ENCODE data around the gene RMRP. TPM values are rescaled to one million over a fixed set of nuclear protein-coding genes. Genes with fewer than 3 reads are reported as not detected.

The RMRP gene
- total and polyA plus RNA-seq, 2 experiments from 2014 or later: 20,944 TPM; not detected in 1

DNA sequence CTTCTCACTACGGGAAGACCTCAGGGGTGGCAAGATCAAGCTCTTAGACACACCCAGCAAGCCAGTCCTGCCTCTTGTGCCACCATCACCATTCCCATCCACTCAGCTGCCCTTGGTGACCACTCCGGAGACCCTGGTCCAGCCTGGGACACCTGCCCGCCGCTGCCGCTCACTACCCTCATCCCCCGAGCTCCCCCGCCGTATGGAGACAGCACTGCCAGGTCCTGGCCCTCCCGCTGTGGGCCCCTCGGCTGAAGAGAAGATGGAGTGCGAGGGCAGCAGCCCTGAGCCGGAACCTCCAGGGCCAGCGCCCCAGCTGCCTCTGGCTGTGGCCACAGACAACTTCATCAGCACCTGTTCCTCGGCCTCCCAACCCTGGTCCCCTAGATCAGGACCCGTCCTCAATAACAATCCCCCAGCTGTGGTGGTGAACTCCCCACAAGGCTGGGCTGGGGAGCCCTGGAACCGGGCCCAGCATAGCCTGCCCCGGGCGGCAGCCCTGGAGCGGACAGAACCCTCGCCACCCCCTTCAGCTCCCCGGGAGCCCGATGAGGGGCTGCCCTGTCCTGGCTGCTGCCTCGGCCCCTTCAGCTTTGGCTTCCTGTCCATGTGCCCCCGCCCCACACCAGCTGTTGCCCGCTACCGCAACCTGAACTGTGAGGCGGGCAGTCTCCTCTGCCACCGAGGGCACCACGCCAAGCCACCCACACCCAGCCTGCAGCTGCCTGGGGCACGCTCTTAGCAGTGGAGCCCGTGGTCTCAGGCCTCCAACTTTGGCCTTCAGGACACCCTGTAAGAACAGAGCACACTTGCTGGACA, 48.6 kb downstream of the RMRP start:
- DNase-seq: no peak
- Histone ChIP-seq H3K9me3 (ENCODE audit: low read depth) (no peaks in the 10 kb centered on the region), H3K4me1 (ENCODE audit: insufficient read depth) (peaks cover 7% of the 10 kb centered on the region; the same call in 1 of the 2 replicates), H2AFZ (no peak overlapping the region), H4K20me1 (ENCODE audit: insufficient read depth) (no peaks in the 10 kb centered on the region), H3K36me3 (ENCODE audit: low read depth) (peaks cover 7% of the 10 kb centered on the region; the same call in 1 of the 2 replicates), H3K4me3 (no peak overlapping the region), H3K4me2 (ENCODE audit: unreplicated experiment) (no peak overlapping the region), H3F3A (ENCODE audit: insufficient read depth) (no peaks in the 10 kb centered on the region), H3K9me2 (ENCODE audit: insufficient read depth) (no peaks in the 10 kb centered on the region), H3K9ac (no peak overlapping the region), H3K79me2 (ENCODE audit: insufficient read depth) (peaks cover 25% of the 10 kb centered on the region), H3K27ac (no peak overlapping the region), H3K27me3 (replicated peaks; ENCODE audit: insufficient read depth) (no peaks in the 10 kb centered on the region)
- TF ChIP-seq EZH2 (IDR thresholded peaks at IDR 0.05; ENCODE audit: insufficient read depth, poor library complexity, severe bottlenecking) (no peak), EZH2phosphoT487 (IDR thresholded peaks at IDR 0.05; ENCODE audit: insufficient read depth, low read depth) (no peak)
- in situ Hi-C loops (cut with MboI): loop anchor here (25.0 kb wide), 1 partner anchor 103 kb away; no protein-coding TSS in a partner anchor
- WGBS, 2 experiments (ENCODE audit: low coverage in 1 of 2, low lambda C conversion rate in 2 of 2, missing lambda C conversion rate in 2 of 2): 81 to 82% methylated on average over 29 of the region's 31 CpGs

DNA sequence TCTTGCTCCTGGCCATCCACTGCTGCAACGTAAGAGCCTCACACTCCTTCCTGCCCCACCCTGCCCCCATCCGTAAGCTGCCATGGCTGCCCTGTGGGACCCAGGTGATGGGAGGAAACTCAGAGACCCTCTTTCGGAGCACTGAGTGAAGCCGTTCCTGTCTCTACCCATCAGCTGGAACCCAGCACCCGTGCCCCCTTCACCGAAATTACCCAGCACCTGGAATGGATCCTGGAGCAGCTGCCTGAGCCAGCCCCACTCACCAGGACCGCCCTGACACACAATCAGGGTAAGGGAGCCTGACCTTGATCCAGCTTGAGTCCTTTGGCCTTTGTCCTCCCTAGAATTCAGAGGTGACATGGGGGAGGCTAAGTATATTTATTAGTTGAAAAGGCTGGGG, 49.6 kb downstream of the RMRP start:
- TF ChIP-seq EZH2 (IDR thresholded peaks at IDR 0.05; ENCODE audit: insufficient read depth, poor library complexity, severe bottlenecking): no peak
- TF ChIP-seq EZH2phosphoT487 (IDR thresholded peaks at IDR 0.05; ENCODE audit: insufficient read depth, low read depth): no peak
- WGBS, 2 experiments (ENCODE audit: low coverage in 1 of 2, low lambda C conversion rate in 2 of 2, missing lambda C conversion rate in 2 of 2): 91 to 92% methylated on average over 7 of the region's 7 CpGs
- Histone ChIP-seq H3K27me3 (replicated peaks; ENCODE audit: insufficient read depth) (no peaks in the 10 kb centered on the region), H3K4me1 (ENCODE audit: insufficient read depth) (peaks cover 8% of the 10 kb centered on the region), H3K9ac (no peak overlapping the region), H4K20me1 (ENCODE audit: insufficient read depth) (no peaks in the 10 kb centered on the region), H3K4me3 (no peak overlapping the region), H3K9me2 (ENCODE audit: insufficient read depth) (no peaks in the 10 kb centered on the region), H3K27ac (no peak overlapping the region), H3K9me3 (ENCODE audit: low read depth) (no peaks in the 10 kb centered on the region), H3K36me3 (ENCODE audit: low read depth) (peaks cover 7% of the 10 kb centered on the region; the same call in 1 of the 2 replicates), H3F3A (ENCODE audit: insufficient read depth) (peaks cover 6% of the 10 kb centered on the region), H3K79me2 (ENCODE audit: insufficient read depth) (peaks cover 25% of the 10 kb centered on the region), H2AFZ (no peak overlapping the region), H3K4me2 (ENCODE audit: unreplicated experiment) (no peak overlapping the region)
- no peak for DNase-seq
- in situ Hi-C loops (cut with MboI): loop anchor here (25.0 kb wide), 1 partner anchor 104 kb away; no protein-coding TSS in a partner anchor

Small RNAs within 50 kb of the gene (microRNA-seq; reads per million reads assigned to microRNA genes)
- 2.0 reads per million for gene MIR4667 (ENCODE audit: borderline number of aligned reads)

Small RNAs within 50 kb of the gene (small RNA-seq; reads per million reads assigned to genes)
- not detected for gene MIR4667 (ENCODE audit: low read depth, low replicate concordance)
- not detected for gene RMRP (ENCODE audit: low read depth, low replicate concordance)
- gene RN7SL22P (ENCODE audit: low read depth, low replicate concordance): not detected

Other genes starting within 250 kb of the RMRP start
- gene RUSC2, start 167.9 kb downstream of the RMRP start, total RNA-seq (2014; rRNA removed; shearing (Covaris generic)): 74.0 and 78.4 TPM in 2 replicates
- gene RUSC2, start 167.9 kb downstream of the RMRP start, polyA plus RNA-seq (2016; fragmentation: Nextera tagmentation; extraction: Ambion mirVana): 31.7 and 34.0 TPM in 2 replicates
- gene TESK1, start 52.8 kb downstream of the RMRP start, total RNA-seq (2014; rRNA removed; shearing (Covaris generic)): 21.6 and 33.0 TPM in 2 replicates
- gene TESK1, start 52.8 kb downstream of the RMRP start, polyA plus RNA-seq (2016; fragmentation: Nextera tagmentation; extraction: Ambion mirVana): 14.1 and 14.9 TPM in 2 replicates
- 3.9 TPM in 1 of 2 replicates, not detected in the other for gene CD72, start 39.6 kb downstream of the RMRP start, total RNA-seq (2014; rRNA removed; shearing (Covaris generic))
- gene CD72, start 39.6 kb downstream of the RMRP start, polyA plus RNA-seq (2016; fragmentation: Nextera tagmentation; extraction: Ambion mirVana): 1.6 and 1.9 TPM in 2 replicates
- gene SIT1, start 7.1 kb downstream of the RMRP start, total RNA-seq (2014; rRNA removed; shearing (Covaris generic)): not detected in 2 replicates
- 0.58 TPM in 1 of 2 replicates, not detected in the other for gene SIT1, start 7.1 kb downstream of the RMRP start, polyA plus RNA-seq (2016; fragmentation: Nextera tagmentation; extraction: Ambion mirVana)
- gene CCDC107, start 273 bp upstream of the RMRP start, total RNA-seq (2014; rRNA removed; shearing (Covaris generic)): 20.5 and 28.6 TPM in 2 replicates
- 52.8 and 55.7 TPM in 2 replicates for gene CCDC107, start 273 bp upstream of the RMRP start, polyA plus RNA-seq (2016; fragmentation: Nextera tagmentation; extraction: Ambion mirVana)
- gene ARHGEF39, start 7.2 kb upstream of the RMRP start, total RNA-seq (2014; rRNA removed; shearing (Covaris generic)): 0.13 and 2.1 TPM in 2 replicates
- gene ARHGEF39, start 7.2 kb upstream of the RMRP start, polyA plus RNA-seq (2016; fragmentation: Nextera tagmentation; extraction: Ambion mirVana): 1.6 and 1.8 TPM in 2 replicates
- gene CA9, start 15.9 kb upstream of the RMRP start, total RNA-seq (2014; rRNA removed; shearing (Covaris generic)): 3.4 and 4.3 TPM in 2 replicates
- 2.3 and 2.7 TPM in 2 replicates for gene CA9, start 15.9 kb upstream of the RMRP start, polyA plus RNA-seq (2016; fragmentation: Nextera tagmentation; extraction: Ambion mirVana)
- 1,596 and 1,625 TPM in 2 replicates for gene TPM2, start 31.9 kb upstream of the RMRP start, total RNA-seq (2014; rRNA removed; shearing (Covaris generic))
- gene TPM2, start 31.9 kb upstream of the RMRP start, polyA plus RNA-seq (2016; fragmentation: Nextera tagmentation; extraction: Ambion mirVana): 3,527 and 3,584 TPM in 2 replicates
- 527 and 566 TPM in 2 replicates for gene TLN1, start 74.2 kb upstream of the RMRP start, total RNA-seq (2014; rRNA removed; shearing (Covaris generic))
- gene TLN1, start 74.2 kb upstream of the RMRP start, polyA plus RNA-seq (2016; fragmentation: Nextera tagmentation; extraction: Ambion mirVana): 198 and 202 TPM in 2 replicates
- 101 and 111 TPM in 2 replicates for gene CREB3, start 74.6 kb upstream of the RMRP start, total RNA-seq (2014; rRNA removed; shearing (Covaris generic))
- 113 and 114 TPM in 2 replicates for gene CREB3, start 74.6 kb upstream of the RMRP start, polyA plus RNA-seq (2016; fragmentation: Nextera tagmentation; extraction: Ambion mirVana)
- 20.3 and 30.0 TPM in 2 replicates for gene GBA2, start 91.2 kb upstream of the RMRP start, total RNA-seq (2014; rRNA removed; shearing (Covaris generic))
- gene GBA2, start 91.2 kb upstream of the RMRP start, polyA plus RNA-seq (2016; fragmentation: Nextera tagmentation; extraction: Ambion mirVana): 24.0 and 27.6 TPM in 2 replicates
- 19.1 and 20.0 TPM in 2 replicates for gene RGP1, start 91.3 kb upstream of the RMRP start, total RNA-seq (2014; rRNA removed; shearing (Covaris generic))
- gene RGP1, start 91.3 kb upstream of the RMRP start, polyA plus RNA-seq (2016; fragmentation: Nextera tagmentation; extraction: Ambion mirVana): 4.7 and 4.8 TPM in 2 replicates
- gene MSMP, start 96.3 kb upstream of the RMRP start, total RNA-seq (2014; rRNA removed; shearing (Covaris generic)): not detected in 2 replicates
- gene MSMP, start 96.3 kb upstream of the RMRP start, polyA plus RNA-seq (2016; fragmentation: Nextera tagmentation; extraction: Ambion mirVana): not detected in 2 replicates
- gene NPR2, start 133.6 kb upstream of the RMRP start, total RNA-seq (2014; rRNA removed; shearing (Covaris generic)): 26.7 and 26.9 TPM in 2 replicates
- gene NPR2, start 133.6 kb upstream of the RMRP start, polyA plus RNA-seq (2016; fragmentation: Nextera tagmentation; extraction: Ambion mirVana): 9.7 and 11.8 TPM in 2 replicates
- 0.76 and 0.97 TPM in 2 replicates for gene SPAG8, start 154.2 kb upstream of the RMRP start, total RNA-seq (2014; rRNA removed; shearing (Covaris generic))
- gene SPAG8, start 154.2 kb upstream of the RMRP start, polyA plus RNA-seq (2016; fragmentation: Nextera tagmentation; extraction: Ambion mirVana): 1.2 and 1.3 TPM in 2 replicates
- 16.7 and 30.6 TPM in 2 replicates for gene HINT2, start 157.0 kb upstream of the RMRP start, total RNA-seq (2014; rRNA removed; shearing (Covaris generic))
- gene HINT2, start 157.0 kb upstream of the RMRP start, polyA plus RNA-seq (2016; fragmentation: Nextera tagmentation; extraction: Ambion mirVana): 50.7 and 60.5 TPM in 2 replicates
- not detected in 2 replicates for gene FAM221B, start 170.7 kb upstream of the RMRP start, total RNA-seq (2014; rRNA removed; shearing (Covaris generic))
- not detected in 2 replicates for gene FAM221B, start 170.7 kb upstream of the RMRP start, polyA plus RNA-seq (2016; fragmentation: Nextera tagmentation; extraction: Ambion mirVana)
- gene TMEM8B, start 171.2 kb upstream of the RMRP start, total RNA-seq (2014; rRNA removed; shearing (Covaris generic)): 3.7 and 3.9 TPM in 2 replicates
- 4.0 and 4.9 TPM in 2 replicates for gene TMEM8B, start 171.2 kb upstream of the RMRP start, polyA plus RNA-seq (2016; fragmentation: Nextera tagmentation; extraction: Ambion mirVana)
- not detected in 2 replicates for gene OR13J1, start 212.4 kb upstream of the RMRP start, total RNA-seq (2014; rRNA removed; shearing (Covaris generic))
- not detected in 2 replicates for gene OR13J1, start 212.4 kb upstream of the RMRP start, polyA plus RNA-seq (2016; fragmentation: Nextera tagmentation; extraction: Ambion mirVana)
- 0.76 and 1.2 TPM in 2 replicates for gene HRCT1, start 248.2 kb upstream of the RMRP start, total RNA-seq (2014; rRNA removed; shearing (Covaris generic))
- gene HRCT1, start 248.2 kb upstream of the RMRP start, polyA plus RNA-seq (2016; fragmentation: Nextera tagmentation; extraction: Ambion mirVana): 3.4 and 3.6 TPM in 2 replicates

All from GM23248 (cell line).